ENCODE data around the gene LRRC52.

DNA sequence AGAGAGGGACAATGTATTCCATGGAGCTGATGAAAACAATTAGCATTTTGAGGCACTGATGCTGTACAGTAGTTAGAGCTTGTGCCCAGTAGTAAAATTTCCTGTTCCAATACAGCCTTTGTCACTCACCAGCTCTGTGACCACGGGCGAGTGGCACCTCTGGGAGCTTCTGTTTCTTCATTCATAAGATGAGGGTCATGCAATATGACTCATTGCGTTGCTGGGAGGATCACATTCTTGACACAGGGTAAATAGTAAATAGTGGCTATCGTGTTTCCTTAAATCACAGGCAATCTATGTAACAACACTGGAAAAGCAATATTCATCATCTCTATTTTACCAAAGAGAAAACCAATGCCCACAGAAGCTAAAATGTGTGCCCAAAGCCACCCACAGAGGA is 4.5 kb upstream of the LRRC52 start:
- TF ChIP-seq, protein P1, sequence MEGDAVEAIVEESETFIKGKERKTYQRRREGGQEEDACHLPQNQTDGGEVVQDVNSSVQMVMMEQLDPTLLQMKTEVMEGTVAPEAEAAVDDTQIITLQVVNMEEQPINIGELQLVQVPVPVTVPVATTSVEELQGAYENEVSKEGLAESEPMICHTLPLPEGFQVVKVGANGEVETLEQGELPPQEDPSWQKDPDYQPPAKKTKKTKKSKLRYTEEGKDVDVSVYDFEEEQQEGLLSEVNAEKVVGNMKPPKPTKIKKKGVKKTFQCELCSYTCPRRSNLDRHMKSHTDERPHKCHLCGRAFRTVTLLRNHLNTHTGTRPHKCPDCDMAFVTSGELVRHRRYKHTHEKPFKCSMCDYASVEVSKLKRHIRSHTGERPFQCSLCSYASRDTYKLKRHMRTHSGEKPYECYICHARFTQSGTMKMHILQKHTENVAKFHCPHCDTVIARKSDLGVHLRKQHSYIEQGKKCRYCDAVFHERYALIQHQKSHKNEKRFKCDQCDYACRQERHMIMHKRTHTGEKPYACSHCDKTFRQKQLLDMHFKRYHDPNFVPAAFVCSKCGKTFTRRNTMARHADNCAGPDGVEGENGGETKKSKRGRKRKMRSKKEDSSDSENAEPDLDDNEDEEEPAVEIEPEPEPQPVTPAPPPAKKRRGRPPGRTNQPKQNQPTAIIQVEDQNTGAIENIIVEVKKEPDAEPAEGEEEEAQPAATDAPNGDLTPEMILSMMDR (IDR thresholded peaks at IDR 0.05): no peak
- no peak for TF ChIP-seq POLR2A (IDR thresholded peaks at IDR 0.05)

All from body of pancreas (tissue), 4 donors.